ENCODE data around the gene DNM3.

Gene DNM3

DNA sequence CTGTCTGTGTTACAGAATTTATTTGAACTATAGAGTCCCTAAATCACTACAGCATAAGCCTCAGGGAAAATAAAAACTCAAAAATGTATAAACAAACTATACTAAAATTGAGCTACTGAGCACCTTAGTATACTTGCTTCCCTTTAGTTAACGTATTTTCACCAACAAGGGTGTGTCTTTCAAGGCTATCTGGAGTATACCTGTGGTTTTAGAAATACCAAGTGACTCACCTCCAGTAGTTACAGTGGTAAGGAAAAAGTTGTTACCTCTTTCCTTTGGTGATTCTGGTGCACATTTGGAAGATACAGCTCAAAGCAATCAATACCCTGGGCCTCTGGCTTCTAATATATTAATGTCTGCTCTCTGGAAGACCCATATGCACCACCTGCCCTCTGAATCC, 511.1 kb downstream of the DNM3 start:
- peak; percentile 80 for DNase-seq (ENCODE audit: low read depth)
- TF ChIP-seq, protein P1, sequence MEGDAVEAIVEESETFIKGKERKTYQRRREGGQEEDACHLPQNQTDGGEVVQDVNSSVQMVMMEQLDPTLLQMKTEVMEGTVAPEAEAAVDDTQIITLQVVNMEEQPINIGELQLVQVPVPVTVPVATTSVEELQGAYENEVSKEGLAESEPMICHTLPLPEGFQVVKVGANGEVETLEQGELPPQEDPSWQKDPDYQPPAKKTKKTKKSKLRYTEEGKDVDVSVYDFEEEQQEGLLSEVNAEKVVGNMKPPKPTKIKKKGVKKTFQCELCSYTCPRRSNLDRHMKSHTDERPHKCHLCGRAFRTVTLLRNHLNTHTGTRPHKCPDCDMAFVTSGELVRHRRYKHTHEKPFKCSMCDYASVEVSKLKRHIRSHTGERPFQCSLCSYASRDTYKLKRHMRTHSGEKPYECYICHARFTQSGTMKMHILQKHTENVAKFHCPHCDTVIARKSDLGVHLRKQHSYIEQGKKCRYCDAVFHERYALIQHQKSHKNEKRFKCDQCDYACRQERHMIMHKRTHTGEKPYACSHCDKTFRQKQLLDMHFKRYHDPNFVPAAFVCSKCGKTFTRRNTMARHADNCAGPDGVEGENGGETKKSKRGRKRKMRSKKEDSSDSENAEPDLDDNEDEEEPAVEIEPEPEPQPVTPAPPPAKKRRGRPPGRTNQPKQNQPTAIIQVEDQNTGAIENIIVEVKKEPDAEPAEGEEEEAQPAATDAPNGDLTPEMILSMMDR (IDR thresholded peaks at IDR 0.05; ENCODE audit: insufficient read depth, low read depth, low read length, missing control alignments): no peak
- no peak overlapping the region for H3K4me3 ChIP-seq (ENCODE audit: low read length)

DNA sequence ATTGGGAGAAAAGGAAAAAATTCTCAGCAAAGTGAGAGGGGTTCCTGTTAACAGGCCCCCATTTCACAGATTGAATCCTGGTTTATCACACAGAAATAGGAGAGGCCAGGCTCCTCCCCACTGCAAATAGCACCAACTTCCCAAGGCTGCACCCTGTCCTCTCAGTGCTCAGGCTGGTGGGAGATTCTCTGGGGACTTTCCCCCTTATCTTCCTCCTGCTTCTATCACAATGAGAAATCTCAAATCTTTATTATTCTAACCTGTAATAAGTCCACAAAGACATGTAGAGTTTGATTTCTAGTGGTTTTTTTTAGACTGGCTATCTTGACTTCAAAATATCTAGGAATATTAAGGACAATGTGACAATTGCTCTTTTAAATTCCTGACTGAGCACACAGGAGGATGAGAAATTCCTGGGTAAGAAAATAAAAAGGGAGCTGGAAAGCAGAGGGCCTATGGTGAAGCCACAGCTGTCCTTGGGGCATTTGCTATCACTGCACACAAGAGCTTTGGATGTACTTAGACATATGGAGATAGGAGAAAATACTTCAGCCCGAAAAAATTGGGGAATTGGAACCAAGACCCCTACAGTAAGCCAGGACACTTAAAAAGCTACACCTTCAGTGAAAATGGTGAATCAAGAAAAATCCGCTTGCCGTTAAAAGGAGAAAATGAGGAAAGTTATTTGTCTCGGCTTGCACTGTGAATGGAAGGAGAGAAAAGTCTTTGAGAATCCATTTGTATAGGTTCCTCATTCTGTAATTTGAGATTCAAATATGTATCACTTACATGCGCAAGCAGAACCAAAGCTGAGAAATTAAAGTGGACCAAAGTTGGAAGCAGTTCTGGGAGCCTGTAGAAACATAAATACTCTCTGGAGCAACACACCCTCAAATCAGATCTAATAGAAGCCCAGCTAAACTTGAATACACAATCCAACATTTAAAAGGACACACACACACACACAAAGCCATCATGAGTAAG, 513.3 kb downstream of the DNM3 start:
- H3K4me3 ChIP-seq (ENCODE audit: low read length): no peak overlapping the region
- TF ChIP-seq, protein P1 (IDR thresholded peaks at IDR 0.05; ENCODE audit: insufficient read depth, low read depth, low read length, missing control alignments): no peak
- DNase-seq (ENCODE audit: low read depth): no peak

- peak; percentile 54 for DNase-seq (ENCODE audit: low read depth)
These were observed 515.3 kb downstream of the DNM3 start for GRCh38 chr1:172356620-172357019.

GRCh38 chr1:172357753-172358385, 516.6 kb downstream of the DNM3 start:
- TF ChIP-seq, protein P1 (IDR thresholded peaks at IDR 0.05; ENCODE audit: insufficient read depth, low read depth, low read length, missing control alignments): no peak
- DNase-seq (ENCODE audit: low read depth): no peak
- no peak overlapping the region for H3K4me3 ChIP-seq (ENCODE audit: low read length)

More at GRCh38 chr1:172356620-172357019, 515.3 kb downstream of the DNM3 start:
- no peak overlapping the region for H3K4me3 ChIP-seq (ENCODE audit: low read length)
- TF ChIP-seq, protein P1 (IDR thresholded peaks at IDR 0.05; ENCODE audit: insufficient read depth, low read depth, low read length, missing control alignments): no peak

DNA sequence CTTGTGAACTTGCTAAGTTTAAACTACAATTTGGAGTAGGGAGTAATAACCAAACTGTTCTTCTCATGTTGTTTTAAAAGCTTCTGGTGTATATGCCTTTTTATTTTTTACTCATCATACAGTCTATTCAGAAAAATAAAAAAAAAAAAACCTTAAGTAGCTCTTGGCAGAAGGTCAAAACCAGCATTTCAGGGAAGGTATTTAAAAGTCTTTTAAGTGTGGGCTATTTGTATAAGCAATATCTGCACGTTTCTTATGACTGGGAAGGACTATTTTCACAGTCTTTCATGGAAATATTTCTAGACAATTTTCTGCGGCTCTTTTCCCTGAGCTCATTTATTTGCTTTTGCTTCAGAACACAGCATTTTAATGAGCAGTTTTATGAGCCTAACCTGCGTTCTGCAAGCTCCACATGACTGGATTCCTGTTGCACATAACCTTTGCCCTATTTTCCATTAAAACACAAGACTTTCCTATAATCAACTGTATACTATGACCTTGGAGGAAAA, 518.2 kb downstream of the DNM3 start:
- no peak overlapping the region for H3K4me3 ChIP-seq (ENCODE audit: low read length)
- peak; percentile 34 for DNase-seq (ENCODE audit: low read depth)
- TF ChIP-seq, protein P1 (IDR thresholded peaks at IDR 0.05; ENCODE audit: insufficient read depth, low read depth, low read length, missing control alignments): no peak

- peak; percentile 26 for DNase-seq (ENCODE audit: low read depth)
- TF ChIP-seq, protein P1 (IDR thresholded peaks at IDR 0.05; ENCODE audit: insufficient read depth, low read depth, low read length, missing control alignments): no peak
- H3K4me3 ChIP-seq (ENCODE audit: low read length): no peak overlapping the region
These were observed 519.2 kb downstream of the DNM3 start for GRCh38 chr1:172360511-172360910.

Measured in epithelial cell of esophagus (primary cell).